Calu3 (cell line): ENCODE data around the gene RNF182. TPM values are rescaled to one million over a fixed set of nuclear protein-coding genes. Genes with fewer than 3 reads are reported as not detected.

Experiments
- BruUV-seq: library from RNA; stranded (reverse); fragments of 400-500 nt; replicated peaks from 2 replicates; lab custom pipeline; 2021; lab: Mats Ljungman, UMichigan
- CTCF ChIA-PET: fragments of 300-600 bp; sonication (Branson Sonifier 250); formaldehyde crosslinking; loops from one replicate; lab custom pipeline; 2022; ENCODE audit warnings: antibody characterized with exemption; lab: Charles Lee
- DNase-seq: peaks from one replicate; pipeline ENCODE4 v3.0.0; 2022
- H3K27ac Mint-ChIP-seq: one replicate; pipeline ENCODE4 v1.8.0; 2022; ENCODE audit warnings: mixed read lengths; ENCODE audit not compliant: unreplicated experiment
- H3K27me3 Mint-ChIP-seq: one replicate; pipeline ENCODE4 v1.8.0; 2022; ENCODE audit warnings: mixed read lengths; ENCODE audit not compliant: unreplicated experiment
- H3K36me3 Mint-ChIP-seq: one replicate; pipeline ENCODE4 v1.8.0; 2022; ENCODE audit warnings: mild to moderate bottlenecking, moderate library complexity, mixed read lengths; ENCODE audit not compliant: insufficient read depth, unreplicated experiment
- H3K4me1 Mint-ChIP-seq: one replicate; pipeline ENCODE4 v1.8.0; 2022; ENCODE audit warnings: mild to moderate bottlenecking, low read depth, mixed read lengths; ENCODE audit not compliant: unreplicated experiment
- H3K4me3 Mint-ChIP-seq: one replicate; pipeline ENCODE4 v1.8.0; 2022; ENCODE audit warnings: mild to moderate bottlenecking, low read depth, moderate library complexity, mixed read lengths; ENCODE audit not compliant: unreplicated experiment
- H3K9me3 Mint-ChIP-seq: one replicate; pipeline ENCODE4 v1.8.0; 2022; ENCODE audit warnings: low read depth, mixed read lengths; ENCODE audit not compliant: unreplicated experiment
- intact Hi-C: fragments of 100-400 bp; cut with micrococcal nuclease; formaldehyde crosslinking; loops from one replicate; pipeline ENCODE4 v1.10.0; 2022; ENCODE audit not compliant: unreplicated experiment
- total RNA-seq: library from RNA; stranded (reverse); gene quantifications from 2 replicates; pipeline ENCODE4 v1.2.3, GENCODE V29; 2022
- TF ChIP-seq, protein P1 (sequence below): fragments of 200-600 bp; IDR thresholded peaks from one replicate; pipeline ENCODE4 v1.8.0; 2022; ENCODE audit warnings: antibody characterized with exemption; ENCODE audit not compliant: unreplicated experiment

RNF182 gene
- total RNA-seq, 1 experiment from 2014 or later: 1.1 TPM

DNA sequence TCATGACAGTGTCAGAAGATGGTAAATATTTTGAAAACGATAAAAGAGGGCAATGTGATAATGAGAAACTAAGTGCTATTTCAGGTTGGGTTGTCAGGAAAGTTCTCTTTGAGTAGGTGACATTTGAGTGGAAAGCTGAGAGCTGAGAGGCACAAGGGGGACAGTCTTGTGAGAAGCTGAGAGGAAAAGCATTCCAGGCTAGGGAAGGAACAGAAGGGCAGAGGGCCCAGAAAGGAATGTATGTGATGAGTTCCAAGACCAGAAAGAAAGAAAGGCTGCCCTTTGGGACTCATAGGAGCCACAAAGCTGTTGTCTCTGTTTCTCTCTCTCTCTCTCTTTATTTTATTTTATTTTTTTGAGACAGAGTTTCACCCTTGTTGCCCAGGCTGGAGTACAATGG, 7.6 kb upstream of the RNF182 start:
- no TSS peak for BruUV-seq
- DNase-seq: no peak
- H3K27me3 Mint-ChIP-seq: peaks cover 31% of the 10 kb centered on the region
- TF ChIP-seq, protein P1, sequence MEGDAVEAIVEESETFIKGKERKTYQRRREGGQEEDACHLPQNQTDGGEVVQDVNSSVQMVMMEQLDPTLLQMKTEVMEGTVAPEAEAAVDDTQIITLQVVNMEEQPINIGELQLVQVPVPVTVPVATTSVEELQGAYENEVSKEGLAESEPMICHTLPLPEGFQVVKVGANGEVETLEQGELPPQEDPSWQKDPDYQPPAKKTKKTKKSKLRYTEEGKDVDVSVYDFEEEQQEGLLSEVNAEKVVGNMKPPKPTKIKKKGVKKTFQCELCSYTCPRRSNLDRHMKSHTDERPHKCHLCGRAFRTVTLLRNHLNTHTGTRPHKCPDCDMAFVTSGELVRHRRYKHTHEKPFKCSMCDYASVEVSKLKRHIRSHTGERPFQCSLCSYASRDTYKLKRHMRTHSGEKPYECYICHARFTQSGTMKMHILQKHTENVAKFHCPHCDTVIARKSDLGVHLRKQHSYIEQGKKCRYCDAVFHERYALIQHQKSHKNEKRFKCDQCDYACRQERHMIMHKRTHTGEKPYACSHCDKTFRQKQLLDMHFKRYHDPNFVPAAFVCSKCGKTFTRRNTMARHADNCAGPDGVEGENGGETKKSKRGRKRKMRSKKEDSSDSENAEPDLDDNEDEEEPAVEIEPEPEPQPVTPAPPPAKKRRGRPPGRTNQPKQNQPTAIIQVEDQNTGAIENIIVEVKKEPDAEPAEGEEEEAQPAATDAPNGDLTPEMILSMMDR: no peak
- intact Hi-C loops: no loop called here
- H3K9me3 Mint-ChIP-seq: peaks cover 4% of the 10 kb centered on the region
- H3K4me1 Mint-ChIP-seq: peaks cover 12% of the 10 kb centered on the region
- no peak overlapping the region for H3K4me3 Mint-ChIP-seq
- H3K27ac Mint-ChIP-seq: no peak overlapping the region
- H3K36me3 Mint-ChIP-seq: no peaks in the 10 kb centered on the region
- CTCF ChIA-PET: no interaction called here

DNA sequence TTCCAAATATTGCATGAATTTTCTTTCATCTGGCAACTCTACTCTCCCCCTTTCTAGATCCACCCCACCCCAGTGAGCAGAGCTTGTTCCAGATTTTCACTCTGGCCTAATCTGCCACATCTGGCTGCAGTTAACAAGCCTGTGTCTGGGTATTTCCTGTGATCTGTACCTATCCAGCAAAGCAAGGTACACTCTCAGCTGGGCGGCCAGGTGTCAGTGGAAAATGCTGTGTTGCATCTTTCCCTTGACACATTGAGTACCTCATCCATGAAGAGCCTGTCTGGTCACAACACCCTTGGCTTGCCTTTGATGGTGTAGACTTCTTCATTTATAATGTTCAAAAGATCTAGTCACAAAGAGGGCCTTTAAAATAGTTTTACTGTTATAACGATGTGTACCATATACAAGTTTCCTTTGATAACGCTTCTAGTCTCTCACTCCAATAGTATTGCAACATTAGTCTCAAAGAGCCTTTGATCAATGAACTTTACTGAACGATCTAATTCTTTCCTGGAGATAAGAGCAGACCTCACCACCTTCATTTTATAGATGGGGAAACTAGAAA, 6.0 kb upstream of the RNF182 start:
- no peaks in the 10 kb centered on the region for H3K36me3 Mint-ChIP-seq
- H3K4me1 Mint-ChIP-seq: no peaks in the 10 kb centered on the region
- CTCF ChIA-PET: no interaction called here
- no peak for DNase-seq
- TF ChIP-seq, protein P1: no peak
- no TSS peak for BruUV-seq
- intact Hi-C loops: no loop called here
- H3K27ac Mint-ChIP-seq: no peak overlapping the region
- peaks cover 4% of the 10 kb centered on the region for H3K9me3 Mint-ChIP-seq
- no peak overlapping the region for H3K4me3 Mint-ChIP-seq
- H3K27me3 Mint-ChIP-seq: peaks cover 31% of the 10 kb centered on the region

DNA sequence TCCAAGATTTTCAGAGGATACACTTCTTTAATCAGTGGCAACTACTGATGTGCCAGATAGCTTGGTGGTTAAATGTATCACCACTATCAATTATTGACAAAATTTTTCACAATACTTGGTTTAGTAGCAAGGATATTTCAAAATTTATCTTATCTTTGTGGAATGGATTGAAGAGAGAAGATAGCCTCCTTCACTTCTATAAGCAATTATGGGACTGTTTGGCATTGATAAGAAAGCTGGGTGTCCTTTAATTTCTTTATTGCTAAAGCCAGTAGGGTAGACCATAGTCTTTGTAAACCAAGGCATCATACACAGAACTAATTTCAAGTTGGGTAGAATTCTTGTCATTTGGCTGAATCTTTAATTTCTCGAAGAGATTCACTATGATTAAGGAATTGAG, 4.9 kb upstream of the RNF182 start:
- Mint-ChIP-seq H3K4me3 (no peak overlapping the region), H3K27me3 (peaks cover 36% of the 10 kb centered on the region), H3K9me3 (peaks cover 4% of the 10 kb centered on the region), H3K36me3 (peaks cover 10% of the 10 kb centered on the region), H3K27ac (no peak overlapping the region), H3K4me1 (no peaks in the 10 kb centered on the region)
- intact Hi-C loops: no loop called here
- no TSS peak for BruUV-seq
- CTCF ChIA-PET: no interaction called here
- TF ChIP-seq, protein P1: no peak
- no peak for DNase-seq

DNA sequence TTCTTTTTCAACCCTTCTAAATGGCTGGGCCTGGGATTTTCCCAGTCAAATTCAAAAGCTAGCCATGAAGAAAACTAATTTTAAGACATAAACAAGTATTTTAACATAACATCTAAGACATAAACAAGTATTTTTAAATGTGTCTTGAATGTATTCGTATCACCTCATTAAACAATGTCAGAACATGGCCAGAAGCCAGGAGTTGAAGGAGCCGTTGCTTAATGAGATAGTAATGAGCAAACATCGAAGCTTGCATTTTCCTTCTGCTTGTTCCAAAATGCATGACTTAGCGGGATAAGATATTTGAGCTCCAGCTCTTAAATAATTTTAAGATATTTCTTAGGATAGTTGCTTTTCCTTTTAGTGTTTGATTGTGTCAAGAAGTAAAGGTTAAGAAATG, 4.2 kb upstream of the RNF182 start:
- Mint-ChIP-seq H3K4me3 (no peak overlapping the region), H3K9me3 (peaks cover 4% of the 10 kb centered on the region), H3K4me1 (peaks cover 4% of the 10 kb centered on the region), H3K27me3 (peaks cover 36% of the 10 kb centered on the region), H3K27ac (no peak overlapping the region), H3K36me3 (peaks cover 10% of the 10 kb centered on the region)
- no TSS peak for BruUV-seq
- TF ChIP-seq, protein P1: no peak
- DNase-seq: no peak
- intact Hi-C loops: no loop called here
- CTCF ChIA-PET: no interaction called here
